ENCODE results near the gene TCF3. TPM values are rescaled to one million over a fixed set of nuclear protein-coding genes. Genes with fewer than 3 reads are reported as not detected.

The TCF3 gene
- polyA plus RNA-seq, 1 donor from 2014 or later = 28.6 TPM

DNA sequence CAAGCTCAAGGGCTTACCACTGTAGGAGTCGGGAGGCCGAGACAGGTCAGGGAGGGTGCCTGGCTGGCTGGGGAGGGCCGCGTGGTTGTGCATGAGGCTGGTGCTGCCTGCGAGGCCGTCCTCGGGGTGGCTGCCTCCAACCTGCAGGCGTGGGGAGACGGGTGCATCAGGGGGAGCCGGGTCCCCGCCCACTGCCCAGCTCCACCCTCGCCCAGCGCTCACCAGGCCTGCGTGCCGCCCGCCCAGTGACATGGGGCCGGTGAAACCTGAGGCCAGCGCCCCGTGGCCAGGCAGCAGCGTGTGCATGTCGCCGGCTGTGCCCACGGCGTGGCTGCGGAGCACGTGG, 33.3 kb downstream of the TCF3 start:
- H3K4me3 Mint-ChIP-seq = no peak overlapping the region
- peaks cover 18 to 21% (median 18%) of the 10 kb centered on the region in 3 donors for H3K4me1 Mint-ChIP-seq
- no peaks in the 10 kb centered on the region for H3K9me3 Mint-ChIP-seq
- H3K27ac Mint-ChIP-seq = no peak overlapping the region
- peaks cover 1% of the 10 kb centered on the region for H3K36me3 Mint-ChIP-seq
- H3K27me3 Mint-ChIP-seq = no peaks in the 10 kb centered on the region

DNA sequence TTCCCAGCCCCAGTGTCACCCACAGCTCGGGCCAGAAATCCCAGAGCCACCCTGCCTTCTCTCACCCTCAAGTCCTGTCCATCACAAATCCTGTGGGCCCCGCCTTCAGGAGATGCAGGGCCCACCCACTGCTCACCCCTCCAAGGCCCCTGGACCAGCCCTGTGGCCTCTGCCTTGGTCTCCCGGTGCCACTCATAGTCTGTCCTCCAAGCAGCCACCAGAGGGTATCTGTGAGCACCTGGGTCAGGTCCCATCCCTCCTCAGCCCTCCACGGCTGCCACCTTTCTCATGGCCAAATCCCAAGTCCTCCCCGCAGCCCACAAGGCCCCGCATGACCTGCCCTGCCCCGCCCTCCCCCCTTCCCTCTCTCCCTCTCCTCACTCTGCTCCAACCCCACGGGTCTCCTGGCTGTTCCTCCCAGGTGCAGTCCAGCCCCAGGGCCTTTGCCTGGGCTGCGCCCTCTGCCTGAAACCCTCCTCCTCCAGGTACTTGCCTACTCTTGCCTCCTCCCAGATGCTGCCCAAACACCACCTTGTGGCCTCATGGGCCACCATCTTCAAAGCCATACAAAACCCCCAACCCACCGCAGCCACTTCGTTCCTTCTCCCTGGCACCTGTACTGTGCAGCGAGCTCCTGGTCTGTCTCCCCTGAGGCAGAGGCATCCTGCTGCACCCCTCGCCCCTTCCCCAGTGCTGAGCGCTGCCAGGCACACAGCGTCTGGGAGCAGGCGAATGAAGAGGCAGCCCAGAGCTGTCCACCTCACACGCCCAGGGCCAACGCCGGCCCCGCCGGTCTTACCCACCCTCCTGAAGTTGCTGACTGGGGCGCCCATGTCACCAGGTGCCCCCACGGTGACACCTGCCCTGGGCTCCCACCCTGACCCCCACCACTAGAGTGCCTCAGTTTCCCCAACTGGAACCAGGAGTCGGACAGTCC, 34.0 kb downstream of the TCF3 start:
- Mint-ChIP-seq H3K27ac (peak overlapping the region in 2 of 3 donors; percentile 54 to 91), H3K4me3 (peak overlapping the region in 3 of 4 donors; percentile 20 to 82 (median 24)), H3K4me1 (peaks cover 18 to 21% (median 18%) of the 10 kb centered on the region in 3 donors), H3K36me3 (peaks cover 1% of the 10 kb centered on the region), H3K9me3 (no peaks in the 10 kb centered on the region), H3K27me3 (no peaks in the 10 kb centered on the region)

DNA sequence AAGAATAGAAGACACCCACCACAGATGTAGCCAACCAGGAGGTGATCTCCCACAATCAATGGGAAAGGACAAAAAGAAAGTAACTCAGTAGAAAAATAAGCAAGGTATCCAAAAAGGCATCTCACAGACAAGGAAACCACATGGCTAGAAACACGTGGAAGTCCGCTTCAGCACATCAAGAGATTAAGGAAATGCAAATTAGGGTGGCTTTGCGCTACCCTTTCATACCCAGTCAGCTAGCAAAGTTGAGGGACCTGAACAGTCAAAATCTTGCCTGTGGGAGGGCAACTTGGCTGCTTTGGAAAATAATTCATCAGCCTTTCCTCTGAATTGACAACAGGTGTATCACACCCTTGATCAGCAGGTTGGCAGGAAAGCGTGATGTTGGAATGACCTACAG, 35.5 kb downstream of the TCF3 start:
- Mint-ChIP-seq H3K4me1 (peaks cover 14 to 21% (median 18%) of the 10 kb centered on the region in 3 donors), H3K27ac (peak overlapping the region; percentile 14 to 77 (median 75)), H3K4me3 (peak overlapping the region in 2 of 4 donors; percentile 27 to 85), H3K36me3 (peaks cover 1% of the 10 kb centered on the region), H3K27me3 (no peaks in the 10 kb centered on the region), H3K9me3 (no peaks in the 10 kb centered on the region)

DNA sequence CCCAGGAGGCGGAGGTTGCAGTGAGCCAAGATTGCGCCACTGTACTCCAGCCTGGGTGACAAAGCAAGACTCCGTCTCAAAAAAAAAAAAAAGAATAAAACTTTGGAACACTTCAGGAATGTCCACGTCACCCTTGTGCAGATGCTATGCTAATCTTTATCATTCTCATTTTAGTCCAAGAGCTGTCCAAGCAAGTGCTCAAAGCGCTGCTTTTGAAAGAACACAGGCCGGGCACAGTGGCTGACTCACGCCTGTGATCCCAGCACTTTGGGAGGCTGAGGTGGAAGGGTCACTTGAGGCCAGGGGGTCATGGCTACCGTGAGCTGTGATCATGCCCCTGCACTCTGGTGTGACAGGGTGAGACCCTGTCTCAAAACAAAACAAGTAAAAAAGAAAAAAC, 36.0 kb downstream of the TCF3 start:
- peaks cover 1% of the 10 kb centered on the region for H3K36me3 Mint-ChIP-seq
- no peaks in the 10 kb centered on the region for H3K9me3 Mint-ChIP-seq
- peaks cover 14 to 21% (median 20%) of the 10 kb centered on the region in 3 donors for H3K4me1 Mint-ChIP-seq
- peak overlapping the region in 1 of 3 donors; percentile 75 for H3K27ac Mint-ChIP-seq
- peak overlapping the region in 1 of 4 donors; percentile 27 for H3K4me3 Mint-ChIP-seq
- no peaks in the 10 kb centered on the region for H3K27me3 Mint-ChIP-seq

DNA sequence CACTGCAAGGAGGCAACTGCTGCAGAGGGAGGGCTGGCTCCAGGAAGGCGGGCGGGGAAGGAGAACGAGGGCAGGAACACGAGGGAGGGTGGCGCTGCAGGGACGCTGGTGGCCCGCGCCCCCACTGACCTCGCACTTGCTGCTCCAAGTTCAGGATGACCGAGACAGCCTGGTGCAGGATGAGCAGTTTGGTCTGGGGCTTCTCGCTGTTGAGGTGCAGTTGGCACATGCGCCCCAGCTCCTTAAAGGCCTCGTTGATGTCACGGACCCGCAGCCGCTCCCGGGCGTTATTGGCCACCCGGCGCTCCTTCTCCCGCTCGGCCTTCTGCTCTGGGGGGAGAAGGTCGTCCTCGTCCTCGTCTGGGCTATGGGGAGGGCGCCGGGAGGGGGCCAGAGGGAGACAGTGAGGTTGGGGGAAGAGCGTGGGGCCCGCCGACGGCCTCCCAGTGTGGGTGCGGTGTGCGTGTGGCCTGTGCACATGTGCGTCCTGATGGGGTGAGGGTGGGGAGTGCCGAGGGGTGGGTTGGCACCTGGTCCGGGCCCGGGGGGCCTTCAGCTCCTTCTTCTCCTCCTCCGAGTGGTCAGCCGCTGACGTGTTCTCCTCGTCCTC, 37.2 kb downstream of the TCF3 start:
- peaks cover 14 to 23% (median 21%) of the 10 kb centered on the region in 3 donors for H3K4me1 Mint-ChIP-seq
- no peak overlapping the region for H3K4me3 Mint-ChIP-seq
- H3K27ac Mint-ChIP-seq = no peak overlapping the region
- no peaks in the 10 kb centered on the region for H3K9me3 Mint-ChIP-seq
- H3K36me3 Mint-ChIP-seq = peaks cover 4% of the 10 kb centered on the region
- no peaks in the 10 kb centered on the region for H3K27me3 Mint-ChIP-seq

DNA sequence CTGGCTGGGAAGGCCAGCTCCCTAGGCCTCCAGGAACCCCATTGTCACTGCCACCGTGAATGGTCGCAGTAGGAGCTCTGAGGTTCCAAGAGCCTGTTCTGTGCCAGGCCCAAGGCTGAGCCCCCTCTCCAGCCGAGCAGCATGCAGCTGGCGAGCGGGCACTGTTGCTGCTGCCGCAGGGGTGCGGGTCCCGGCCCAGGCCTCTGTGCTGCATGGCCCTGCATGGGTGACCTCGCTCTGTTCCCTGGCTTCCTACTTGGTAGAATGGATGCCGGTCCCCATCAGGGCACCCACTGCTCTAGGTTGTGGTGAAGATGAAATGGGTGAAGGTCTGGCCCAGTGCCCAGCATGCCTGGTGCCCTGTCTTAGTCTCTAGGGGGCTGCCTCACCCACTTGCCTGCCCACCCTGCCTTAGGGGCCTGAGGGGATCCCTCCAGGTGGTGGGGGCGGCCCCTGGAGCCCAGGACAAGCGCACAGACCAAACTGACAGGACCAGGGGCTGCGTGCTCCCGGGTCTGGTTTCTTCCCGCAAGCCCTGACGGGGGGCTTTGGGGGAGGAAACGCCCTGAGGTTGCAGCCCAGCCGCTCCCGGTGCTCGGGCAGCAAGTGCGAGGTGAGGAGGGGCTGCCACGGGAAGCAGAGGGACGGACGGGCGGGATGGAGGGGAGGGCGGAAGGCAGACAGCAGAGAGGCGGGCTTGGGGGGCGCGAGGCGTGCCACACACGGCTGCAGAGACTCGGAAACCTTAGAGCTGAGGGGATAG, 38.4 kb downstream of the TCF3 start:
- Mint-ChIP-seq H3K4me1 (peaks cover 14 to 27% (median 24%) of the 10 kb centered on the region in 3 donors), H3K27me3 (no peaks in the 10 kb centered on the region), H3K4me3 (no peak overlapping the region), H3K27ac (no peak overlapping the region), H3K9me3 (no peaks in the 10 kb centered on the region), H3K36me3 (peaks cover 4% of the 10 kb centered on the region)

DNA sequence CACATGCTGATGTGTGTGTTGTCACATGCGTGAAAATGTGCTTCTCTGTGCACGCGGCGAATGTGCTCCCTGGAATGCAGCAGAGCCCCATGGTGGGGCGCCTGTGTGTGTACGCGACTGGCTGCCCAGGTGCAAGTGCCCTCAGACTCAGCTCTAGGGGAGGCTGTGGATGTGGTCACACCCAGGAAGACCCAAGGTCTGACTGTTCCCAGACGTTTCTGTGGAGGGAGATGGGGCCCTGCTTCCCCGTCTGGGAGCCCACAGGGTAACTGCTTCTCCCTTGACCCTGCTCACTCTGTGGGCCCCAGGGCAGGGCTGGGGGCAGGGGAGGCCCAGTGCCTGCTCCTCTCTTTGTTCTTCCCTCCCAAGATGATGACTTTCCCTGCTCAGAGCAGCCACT, 39.3 kb downstream of the TCF3 start:
- Mint-ChIP-seq H3K27me3 (no peaks in the 10 kb centered on the region), H3K36me3 (peaks cover 4% of the 10 kb centered on the region), H3K9me3 (no peaks in the 10 kb centered on the region), H3K27ac (no peak overlapping the region), H3K4me1 (peaks cover 9 to 30% (median 26%) of the 10 kb centered on the region in 3 donors), H3K4me3 (no peak overlapping the region)

DNA sequence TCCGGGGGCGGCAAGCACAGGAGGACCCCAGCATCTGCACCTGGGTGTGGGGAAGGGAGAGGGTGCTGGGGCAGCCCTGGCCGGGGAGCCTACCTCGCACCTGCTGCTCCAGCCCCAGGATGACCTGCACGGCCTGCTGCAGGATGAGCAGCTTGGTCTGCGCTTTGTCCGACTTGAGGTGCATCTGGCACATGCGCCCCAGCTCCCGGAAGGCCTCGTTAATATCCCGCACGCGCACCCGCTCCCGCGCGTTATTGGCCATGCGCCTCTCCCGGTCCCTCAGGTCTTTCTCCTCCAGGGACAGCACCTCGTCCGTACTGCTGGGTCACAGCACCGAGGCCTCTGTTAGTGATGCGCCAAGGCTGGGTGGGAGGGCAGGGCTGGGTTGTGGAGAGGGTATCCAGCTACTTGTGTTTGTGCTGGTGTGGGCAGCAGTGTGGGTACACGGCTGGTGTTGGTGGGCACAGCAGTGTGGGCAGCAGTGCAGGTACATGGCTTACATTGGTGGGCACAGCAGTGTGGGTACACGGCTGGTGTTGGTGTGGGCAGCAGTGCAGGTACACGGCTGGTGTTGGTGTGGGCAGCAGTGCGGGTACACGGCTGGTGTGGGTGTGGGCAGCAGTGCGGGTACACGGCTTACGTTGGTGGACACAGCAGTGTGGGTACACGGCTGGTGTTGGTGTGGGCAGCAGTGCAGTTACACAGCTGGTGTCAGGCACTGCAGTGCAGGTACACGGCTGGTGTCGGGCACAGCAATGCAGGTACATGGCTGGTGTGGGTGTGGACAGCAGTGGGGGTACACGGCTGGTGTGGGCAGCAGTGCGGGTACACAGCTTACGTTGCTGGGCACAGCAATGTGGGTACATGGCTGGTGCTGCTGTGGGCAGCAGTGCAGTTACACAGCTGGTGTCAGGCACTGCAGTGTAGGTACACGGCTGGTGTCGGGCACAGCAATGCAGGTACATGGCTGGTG, 40.0 kb downstream of the TCF3 start:
- H3K4me1 Mint-ChIP-seq = peaks cover 7 to 28% (median 22%) of the 10 kb centered on the region in 3 donors
- no peaks in the 10 kb centered on the region for H3K27me3 Mint-ChIP-seq
- H3K9me3 Mint-ChIP-seq = no peaks in the 10 kb centered on the region
- H3K4me3 Mint-ChIP-seq = no peak overlapping the region
- H3K36me3 Mint-ChIP-seq = peaks cover 4% of the 10 kb centered on the region
- no peak overlapping the region for H3K27ac Mint-ChIP-seq

DNA sequence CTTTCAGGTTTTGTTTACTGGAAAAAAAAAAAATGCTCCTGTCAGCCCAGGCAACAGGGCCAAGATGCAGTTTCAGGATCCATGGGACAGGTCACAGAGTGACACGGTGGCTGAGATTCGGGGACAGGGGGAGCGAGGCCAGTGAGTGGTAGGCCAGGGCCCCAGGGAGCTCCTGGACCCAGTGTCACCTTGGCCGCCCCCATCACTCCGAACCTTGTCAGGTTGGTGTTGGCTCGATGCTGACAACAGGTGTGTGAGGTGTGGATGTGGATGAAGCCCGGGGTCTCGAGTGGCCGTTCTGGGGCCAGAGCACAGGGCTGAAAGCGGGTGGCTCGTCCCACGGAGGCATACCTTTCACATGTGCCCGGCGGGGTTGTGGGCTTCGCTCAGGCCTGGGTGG, 41.1 kb downstream of the TCF3 start:
- Mint-ChIP-seq H3K27ac (peak overlapping the region in 1 of 3 donors; percentile 52), H3K4me1 (peaks cover 0 to 19% (median 16%) of the 10 kb centered on the region in 3 donors), H3K4me3 (peak overlapping the region in 1 of 4 donors; percentile 7), H3K27me3 (no peaks in the 10 kb centered on the region), H3K9me3 (no peaks in the 10 kb centered on the region), H3K36me3 (peaks cover 4% of the 10 kb centered on the region)

DNA sequence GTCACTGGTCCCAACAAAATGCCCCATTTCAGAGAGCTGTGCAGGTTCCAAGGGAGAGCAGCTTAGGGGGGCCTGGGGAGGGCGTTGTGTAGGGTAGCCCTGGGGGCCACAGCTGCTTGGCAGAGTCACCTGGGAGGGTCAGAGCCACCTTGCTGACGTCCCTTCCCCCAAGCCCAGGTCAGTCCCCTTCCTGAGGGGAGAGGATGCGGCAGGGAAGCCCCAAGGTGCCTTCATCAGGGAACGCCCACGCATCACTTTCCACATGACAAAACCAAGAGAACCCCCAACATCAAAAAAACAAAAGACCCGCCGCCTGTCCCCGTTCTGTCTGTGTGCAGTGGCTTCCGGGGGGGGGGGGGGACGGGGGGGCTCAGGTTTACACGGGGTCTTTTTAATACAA, 41.8 kb downstream of the TCF3 start:
- peaks cover 6 to 23% (median 20%) of the 10 kb centered on the region in 3 donors for H3K4me1 Mint-ChIP-seq
- H3K27me3 Mint-ChIP-seq = no peaks in the 10 kb centered on the region
- H3K9me3 Mint-ChIP-seq = no peaks in the 10 kb centered on the region
- peaks cover 2% of the 10 kb centered on the region for H3K36me3 Mint-ChIP-seq
- H3K27ac Mint-ChIP-seq = no peak overlapping the region
- no peak overlapping the region for H3K4me3 Mint-ChIP-seq

DNA sequence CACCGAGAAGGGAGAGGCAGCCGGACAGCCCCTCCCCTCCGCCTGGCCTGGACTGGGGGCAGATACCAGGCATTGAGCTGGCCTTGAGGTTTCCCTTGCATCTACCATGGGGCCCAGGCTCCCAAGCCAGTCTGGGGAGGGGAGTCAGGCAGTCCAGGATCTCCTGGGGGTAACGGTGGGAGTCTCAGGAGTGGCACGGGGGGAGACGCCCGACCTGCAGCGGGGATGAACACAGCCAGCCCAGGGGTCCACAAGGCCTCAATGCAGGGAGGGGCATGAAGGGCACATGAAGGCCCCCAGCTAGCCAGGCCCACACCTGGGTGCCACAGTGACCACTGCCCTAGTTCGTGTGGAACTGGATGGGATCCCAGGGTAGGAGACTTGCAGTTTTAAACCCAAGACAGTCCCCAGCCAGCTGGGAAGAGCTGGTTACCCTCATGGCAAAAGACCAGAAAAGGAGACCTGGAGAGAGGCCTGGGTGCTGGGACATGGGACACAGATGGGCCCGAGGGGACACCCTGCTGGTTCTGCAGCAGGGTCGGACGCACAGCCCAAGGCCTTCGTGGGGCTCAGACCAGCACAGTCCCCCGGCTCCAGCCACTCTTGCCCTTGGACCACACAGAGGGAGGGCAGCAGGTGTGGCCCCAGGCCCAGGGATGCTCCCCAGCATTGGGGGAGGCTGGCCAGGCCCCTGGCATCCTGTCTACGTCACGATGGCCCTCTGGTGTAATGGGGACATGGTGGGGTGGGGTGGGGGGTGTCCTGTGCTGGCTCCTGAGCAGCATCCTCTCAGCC, 42.5 kb downstream of the TCF3 start:
- Mint-ChIP-seq H3K36me3 (peaks cover 2% of the 10 kb centered on the region), H3K27ac (peak overlapping the region in 2 of 3 donors; percentile 76 to 90), H3K4me3 (no peak overlapping the region), H3K4me1 (peaks cover 9 to 24% (median 22%) of the 10 kb centered on the region in 3 donors), H3K9me3 (no peaks in the 10 kb centered on the region), H3K27me3 (no peaks in the 10 kb centered on the region)

DNA sequence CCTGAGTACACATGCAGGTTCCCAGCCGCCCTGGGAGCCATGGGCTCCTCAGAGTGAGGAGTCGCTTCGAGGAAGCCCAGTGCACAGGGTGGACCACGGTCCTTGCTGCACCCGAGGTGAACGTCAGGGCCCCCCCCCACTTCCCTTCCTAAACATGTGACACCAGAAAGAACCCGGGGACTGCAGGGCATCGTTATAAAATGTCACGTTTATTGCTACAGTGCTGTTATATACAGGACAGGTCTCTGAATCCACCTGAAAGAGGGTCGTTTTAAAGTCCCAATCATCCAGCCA, 43.4 kb downstream of the TCF3 start:
- H3K27ac Mint-ChIP-seq = peak overlapping the region in 2 of 3 donors; percentile 76 to 90
- peaks cover 2% of the 10 kb centered on the region for H3K36me3 Mint-ChIP-seq
- no peaks in the 10 kb centered on the region for H3K27me3 Mint-ChIP-seq
- peaks cover 9 to 26% (median 25%) of the 10 kb centered on the region in 3 donors for H3K4me1 Mint-ChIP-seq
- no peaks in the 10 kb centered on the region for H3K9me3 Mint-ChIP-seq
- peak overlapping the region in 2 of 4 donors; percentile 60 to 99 for H3K4me3 Mint-ChIP-seq

DNA sequence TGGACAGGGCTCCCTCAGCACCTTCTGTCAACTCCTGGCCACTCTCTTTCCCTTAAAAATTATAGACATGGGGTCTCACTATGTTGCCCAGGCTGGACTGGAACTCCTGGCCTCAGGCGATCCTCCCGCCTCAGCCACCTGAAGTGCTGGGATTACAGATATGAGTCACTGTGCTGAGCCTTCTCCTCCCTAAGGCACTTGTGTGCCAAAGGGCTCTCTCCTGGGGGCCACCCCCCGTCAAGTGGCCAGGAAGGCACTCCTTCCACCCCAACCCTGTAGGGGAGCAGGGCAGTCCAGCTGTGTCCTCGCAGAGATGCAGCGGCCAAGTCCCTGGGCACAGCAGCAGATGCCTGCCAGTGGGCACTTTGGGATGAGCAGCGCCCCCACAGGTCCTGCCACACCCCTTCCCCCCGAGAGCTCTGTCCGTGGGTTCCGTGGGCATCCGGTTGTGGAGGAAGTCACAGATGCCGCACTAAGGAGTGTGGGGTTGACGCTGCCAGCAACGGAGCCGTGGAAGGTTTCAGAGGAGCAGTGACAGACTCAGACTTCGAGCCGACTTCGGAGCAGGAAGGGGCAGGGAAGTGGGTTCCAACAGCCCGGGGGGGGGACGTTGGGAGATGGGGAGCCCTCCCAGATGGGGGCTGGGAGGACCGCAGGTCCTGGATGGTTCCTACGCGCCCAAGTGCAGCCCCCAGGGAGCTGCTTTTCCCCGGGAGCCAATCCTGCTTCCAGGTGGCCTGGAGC, 43.9 kb downstream of the TCF3 start:
- peaks cover 2% of the 10 kb centered on the region for H3K36me3 Mint-ChIP-seq
- no peaks in the 10 kb centered on the region for H3K9me3 Mint-ChIP-seq
- peak overlapping the region in 3 of 4 donors; percentile 9 to 99 (median 78) for H3K4me3 Mint-ChIP-seq
- peak overlapping the region in 1 of 3 donors; percentile 90 for H3K27ac Mint-ChIP-seq
- H3K27me3 Mint-ChIP-seq = no peaks in the 10 kb centered on the region
- H3K4me1 Mint-ChIP-seq = peaks cover 9 to 30% (median 26%) of the 10 kb centered on the region in 3 donors
